ENCODE results near the gene SPIRE2.
"Not testable (repeated sequence)": the region's sequence is repeated elsewhere in the genome, so short reads cannot be mapped to it uniquely, and the experiment has no call there.

SPIRE2 gene

DNA sequence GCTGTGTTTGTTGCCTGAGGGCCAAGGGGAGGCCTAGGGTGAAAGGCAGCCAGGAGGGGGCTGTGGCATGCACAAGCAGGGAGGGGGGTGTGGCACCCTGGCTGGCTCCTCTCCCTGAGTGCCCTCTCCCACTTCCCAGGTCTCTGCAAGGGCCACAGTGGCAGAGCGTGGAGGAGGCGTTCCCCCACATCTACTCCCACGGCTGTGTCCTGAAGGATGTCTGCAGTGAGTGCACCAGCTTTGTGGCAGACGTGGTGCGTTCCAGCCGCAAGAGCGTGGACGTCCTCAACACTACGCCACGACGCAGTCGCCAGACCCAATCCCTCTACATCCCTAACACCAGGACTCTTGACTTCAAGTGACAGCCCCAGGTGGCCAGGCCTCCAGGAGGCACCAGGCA is 41.6 kb downstream of the SPIRE2 start:
- DNase-seq (ENCODE audit: low spot score) = no peak

- DNase-seq (ENCODE audit: low spot score) = no peak
These were observed 42.2 kb downstream of the SPIRE2 start for GRCh38 chr16:89870440-89870839.

GRCh38 chr16:89871895-89872294 is 43.6 kb downstream of the SPIRE2 start:
- DNase-seq (ENCODE audit: low spot score) = no peak

GRCh38 chr16:89873109-89873971 is 45.1 kb downstream of the SPIRE2 start, which contains the start of gene TCF25:
TCF25 (plus strand) TSS chr16:89873592; CDS start chr16:89873668, 76 bp downstream.
- peak; percentile 93 for DNase-seq (ENCODE audit: low spot score)

- peak; percentile 96 for DNase-seq (ENCODE audit: low spot score)
These were observed 45.9 kb downstream of the SPIRE2 start for GRCh38 chr16:89873972-89874689.

GRCh38 chr16:89879123-89879522 is 50.8 kb downstream of the SPIRE2 start:
- DNase-seq (ENCODE audit: low spot score) = not testable (repeated sequence)

DNA sequence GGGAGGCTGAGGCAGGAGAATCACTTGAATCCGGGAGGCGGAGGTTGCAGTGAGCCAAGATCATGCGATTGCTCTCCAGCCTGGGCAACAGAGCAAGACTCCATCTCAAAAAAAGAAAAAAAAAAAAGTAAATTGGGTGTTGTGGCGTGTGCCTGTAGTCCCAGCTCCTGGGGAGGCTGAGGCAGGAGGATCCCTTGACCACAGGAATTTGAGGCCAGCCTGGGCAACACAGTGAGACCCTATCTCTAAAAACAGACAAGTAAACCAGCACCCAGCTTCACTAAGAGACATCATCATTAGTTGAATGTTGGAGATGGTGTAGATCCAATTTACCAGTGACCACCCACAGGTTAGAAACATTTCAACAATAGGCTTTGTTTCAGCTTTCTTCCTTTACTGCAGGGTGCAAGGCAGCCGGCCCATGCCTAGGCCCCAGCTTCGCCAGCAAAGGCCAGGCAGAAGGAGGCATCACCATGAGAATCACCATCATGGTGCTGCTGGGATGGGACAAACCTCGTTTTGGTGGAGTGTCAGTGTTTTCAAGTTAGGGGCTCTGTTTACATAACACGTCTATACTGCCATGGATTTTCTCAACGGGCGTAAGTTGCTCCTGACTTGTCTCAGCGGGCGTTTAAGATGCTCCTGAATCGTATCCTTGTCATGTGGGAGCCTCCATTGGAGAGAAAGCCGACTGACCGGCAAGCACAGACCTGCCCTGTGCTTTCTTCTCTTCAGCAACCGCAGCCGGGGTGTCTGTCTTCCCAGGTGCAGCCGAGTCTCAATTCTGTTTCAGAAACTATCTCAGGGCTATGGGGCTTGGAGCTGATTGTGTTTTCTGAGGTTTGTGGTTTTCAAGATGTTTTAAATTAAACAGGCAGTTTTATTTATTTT is 52.4 kb downstream of the SPIRE2 start:
- no peak for DNase-seq (ENCODE audit: low spot score)

DNA sequence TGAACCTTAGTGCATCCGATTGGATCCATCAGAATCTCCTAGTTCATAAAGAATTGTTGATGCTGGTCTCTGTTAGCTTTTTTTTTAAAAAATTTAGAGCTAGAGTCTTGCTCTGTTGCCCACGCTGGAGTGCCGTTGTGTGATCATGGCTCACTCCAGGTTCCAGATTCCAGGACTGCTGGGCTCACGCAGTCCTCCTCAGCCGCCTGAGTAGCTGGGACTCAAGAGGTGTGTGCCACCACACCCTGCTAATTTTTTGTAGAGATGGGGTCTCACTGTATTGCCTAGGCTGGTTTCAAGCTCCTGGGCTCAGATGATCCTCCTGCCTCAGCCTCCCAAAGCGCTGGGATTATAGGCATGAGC is 53.1 kb downstream of the SPIRE2 start:
- DNase-seq (ENCODE audit: low spot score) = no peak

- no peak for DNase-seq (ENCODE audit: low spot score)
These were observed 55.2 kb downstream of the SPIRE2 start for GRCh38 chr16:89883346-89884040.

DNA sequence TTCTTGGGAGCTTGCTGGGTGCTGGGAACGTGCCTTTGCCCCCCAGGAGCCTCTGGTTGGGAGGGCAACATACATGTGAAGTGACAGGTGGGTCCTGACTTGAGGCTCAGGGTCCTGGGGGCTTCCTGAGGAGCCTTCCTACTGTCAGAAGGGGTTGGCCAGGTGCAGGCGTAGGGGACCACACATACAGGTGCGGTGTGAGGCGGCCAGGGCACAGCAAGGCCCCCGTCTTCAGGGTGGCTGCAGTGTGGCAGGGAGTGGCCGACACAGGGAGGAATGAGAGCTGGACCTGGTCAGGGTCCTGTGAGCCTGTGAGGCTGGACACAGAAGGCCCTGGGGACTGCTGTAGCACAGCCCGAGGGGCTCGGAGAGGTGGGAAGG is 55.8 kb downstream of the SPIRE2 start:
- no peak for DNase-seq (ENCODE audit: low spot score)

DNA sequence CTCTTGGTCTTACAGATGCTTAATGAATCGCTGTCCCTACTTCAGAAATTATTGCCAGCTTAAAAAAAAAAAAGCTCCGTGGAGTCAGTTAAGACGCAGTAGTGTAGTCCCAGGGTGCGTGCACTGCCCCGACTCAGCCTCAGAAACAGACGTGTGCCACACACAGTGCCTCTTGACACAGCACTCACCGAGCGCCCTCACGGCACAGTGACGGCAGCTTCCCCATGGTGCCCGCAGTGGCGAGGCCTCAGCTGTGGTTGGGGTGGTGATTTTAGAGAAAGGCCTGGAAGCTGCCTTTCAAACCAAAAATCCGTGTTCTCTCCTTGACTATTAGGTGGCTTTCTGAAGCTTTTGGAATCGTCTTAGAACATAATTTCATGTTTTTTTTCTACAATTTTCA is 59.0 kb downstream of the SPIRE2 start:
- DNase-seq (ENCODE audit: low spot score) = no peak

- DNase-seq (ENCODE audit: low spot score) = no peak
These were observed 61.9 kb downstream of the SPIRE2 start for GRCh38 chr16:89890200-89890599.

- no peak for DNase-seq (ENCODE audit: low spot score)
These were observed 62.8 kb downstream of the SPIRE2 start for GRCh38 chr16:89890886-89891657.

GRCh38 chr16:89892055-89892630 is 63.9 kb downstream of the SPIRE2 start:
- DNase-seq (ENCODE audit: low spot score) = no peak

GRCh38 chr16:89892635-89893034 is 64.4 kb downstream of the SPIRE2 start:
- no peak for DNase-seq (ENCODE audit: low spot score)

- DNase-seq (ENCODE audit: low spot score) = no peak
These were observed 65.6 kb downstream of the SPIRE2 start for GRCh38 chr16:89893642-89894548.

GRCh38 chr16:89895482-89896250 is 67.4 kb downstream of the SPIRE2 start:
- no peak for DNase-seq (ENCODE audit: low spot score)

DNA sequence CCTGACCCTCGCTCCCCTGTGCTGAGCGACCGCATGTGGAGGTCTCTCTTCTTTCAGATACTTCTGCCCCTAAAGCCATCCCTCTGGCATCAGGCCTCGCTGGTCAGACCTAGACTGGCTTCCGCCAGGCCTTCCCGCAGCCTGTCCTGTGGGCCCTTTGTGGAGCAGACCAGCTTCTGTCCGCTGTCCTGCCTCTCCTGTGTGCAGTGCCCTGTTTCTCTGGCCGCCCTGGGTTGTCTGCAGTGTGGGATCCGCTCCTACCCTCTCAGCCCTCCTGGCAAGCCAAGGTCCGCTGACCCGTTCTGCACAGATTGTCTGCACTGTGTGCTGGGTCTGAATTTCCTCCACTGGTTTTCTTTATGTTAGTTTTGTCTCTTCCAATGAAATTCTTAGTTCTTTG is 68.9 kb downstream of the SPIRE2 start:
- no peak for DNase-seq (ENCODE audit: low spot score)

Measured in iPS-NIHi11 (cell line).